Measurements from ENCODE around the gene OBSCN.

The OBSCN gene

DNA sequence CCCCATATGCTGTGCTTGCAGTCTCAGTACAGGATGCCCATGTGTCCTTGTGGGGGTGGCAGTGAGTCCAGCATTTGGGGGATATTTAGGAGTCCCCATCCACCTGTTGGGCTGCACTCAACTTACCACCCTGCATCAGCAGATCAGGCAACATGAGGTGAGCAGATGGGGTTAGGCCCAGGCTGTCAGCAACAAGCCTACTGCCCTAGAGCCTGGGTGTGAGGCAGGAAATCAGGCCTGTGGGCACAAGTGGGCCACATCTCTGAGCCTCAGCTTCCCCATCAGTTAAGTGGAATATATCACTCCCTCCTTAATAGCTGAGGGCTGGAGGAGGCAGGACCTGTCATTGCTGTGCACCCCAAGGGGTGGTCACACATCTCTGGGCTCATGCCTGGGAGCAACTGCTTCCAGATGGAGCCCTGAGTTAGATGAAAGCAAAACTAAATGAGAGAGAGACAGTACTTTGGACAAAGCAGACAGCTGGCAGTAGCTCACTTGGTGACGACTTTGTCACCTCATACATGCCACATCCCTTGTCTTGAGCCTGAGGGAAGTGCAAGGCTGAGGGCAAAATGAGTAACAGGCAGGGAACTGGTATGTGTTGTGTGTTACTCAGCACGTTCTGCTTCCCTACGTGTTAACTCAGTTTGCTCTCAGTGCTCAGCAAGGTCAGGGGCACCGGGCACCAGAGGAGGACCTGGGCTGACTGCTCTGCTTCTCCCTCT is 150.4 kb downstream of the OBSCN start:
- DNase-seq = no peak
- no peak for ATAC-seq

DNA sequence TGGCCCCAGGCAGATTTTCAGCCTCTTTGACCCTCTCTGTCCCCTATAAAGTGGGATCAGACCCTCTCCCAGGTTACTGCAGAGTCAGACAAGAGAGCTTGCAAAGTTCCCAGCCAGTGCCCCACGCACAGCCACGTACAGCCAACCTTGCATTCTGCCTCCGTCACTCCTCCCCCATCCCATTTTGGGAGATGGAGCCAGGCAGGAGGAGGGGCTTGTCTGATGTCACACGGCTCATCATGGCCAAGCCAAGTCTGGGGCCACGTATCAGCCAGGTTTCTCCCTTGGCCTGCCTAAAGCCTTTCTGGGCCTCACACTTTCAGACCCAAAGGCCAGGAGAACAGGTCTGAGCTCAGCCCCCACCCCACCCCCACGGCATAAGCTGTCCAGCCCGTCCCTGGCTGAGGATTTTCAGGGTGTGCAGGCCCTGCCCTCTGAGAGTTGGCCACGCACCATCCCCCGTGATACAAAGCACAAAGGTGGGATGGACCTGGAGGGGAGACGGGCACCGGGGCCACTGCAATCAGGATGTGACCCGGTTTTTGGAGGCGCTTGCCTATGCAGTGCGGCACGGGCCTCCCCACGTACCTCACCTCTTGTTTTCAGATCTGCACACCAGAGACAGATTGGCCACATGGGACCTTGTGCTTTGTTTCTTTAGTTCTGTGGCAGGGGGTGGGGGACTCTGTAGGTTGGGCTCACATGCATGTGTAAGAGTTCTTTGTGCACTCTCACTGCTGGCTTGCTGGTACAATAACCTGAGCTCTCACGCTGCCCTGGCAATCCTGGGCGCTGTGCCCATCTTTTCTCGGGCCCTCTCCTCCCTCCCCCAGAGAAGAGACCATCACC is 151.1 kb downstream of the OBSCN start:
- ATAC-seq (no peak), DNase-seq (no peak)

DNA sequence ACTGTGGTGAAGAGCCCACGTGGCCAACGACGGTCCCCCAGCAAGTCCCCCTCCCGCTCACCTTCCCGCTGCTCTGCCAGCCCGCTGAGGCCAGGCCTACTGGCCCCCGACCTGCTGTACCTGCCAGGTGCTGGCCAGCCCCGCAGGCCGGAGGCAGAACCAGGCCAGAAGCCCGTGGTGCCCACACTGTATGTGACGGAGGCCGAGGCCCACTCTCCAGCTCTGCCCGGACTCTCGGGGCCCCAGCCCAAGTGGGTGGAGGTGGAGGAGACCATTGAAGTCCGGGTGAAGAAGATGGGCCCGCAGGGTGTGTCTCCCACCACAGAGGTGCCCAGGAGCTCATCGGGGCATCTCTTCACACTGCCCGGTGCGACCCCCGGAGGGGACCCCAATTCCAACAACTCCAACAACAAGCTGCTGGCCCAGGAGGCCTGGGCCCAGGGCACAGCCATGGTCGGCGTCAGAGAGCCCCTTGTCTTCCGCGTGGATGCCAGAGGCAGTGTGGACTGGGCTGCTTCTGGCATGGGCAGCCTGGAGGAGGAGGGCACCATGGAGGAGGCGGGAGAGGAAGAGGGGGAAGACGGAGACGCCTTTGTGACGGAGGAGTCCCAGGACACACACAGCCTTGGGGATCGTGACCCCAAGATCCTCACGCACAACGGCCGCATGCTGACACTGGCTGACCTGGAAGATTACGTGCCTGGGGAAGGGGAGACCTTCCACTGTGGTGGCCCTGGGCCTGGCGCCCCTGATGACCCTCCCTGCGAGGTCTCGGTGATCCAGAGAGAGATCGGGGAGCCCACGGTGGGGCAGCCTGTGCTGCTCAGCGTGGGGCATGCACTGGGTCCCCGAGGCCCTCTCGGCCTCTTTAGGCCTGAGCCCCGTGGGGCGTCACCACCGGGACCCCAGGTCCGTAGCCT is 152.0 kb downstream of the OBSCN start:
- DNase-seq (no peak), ATAC-seq (no peak)

DNA sequence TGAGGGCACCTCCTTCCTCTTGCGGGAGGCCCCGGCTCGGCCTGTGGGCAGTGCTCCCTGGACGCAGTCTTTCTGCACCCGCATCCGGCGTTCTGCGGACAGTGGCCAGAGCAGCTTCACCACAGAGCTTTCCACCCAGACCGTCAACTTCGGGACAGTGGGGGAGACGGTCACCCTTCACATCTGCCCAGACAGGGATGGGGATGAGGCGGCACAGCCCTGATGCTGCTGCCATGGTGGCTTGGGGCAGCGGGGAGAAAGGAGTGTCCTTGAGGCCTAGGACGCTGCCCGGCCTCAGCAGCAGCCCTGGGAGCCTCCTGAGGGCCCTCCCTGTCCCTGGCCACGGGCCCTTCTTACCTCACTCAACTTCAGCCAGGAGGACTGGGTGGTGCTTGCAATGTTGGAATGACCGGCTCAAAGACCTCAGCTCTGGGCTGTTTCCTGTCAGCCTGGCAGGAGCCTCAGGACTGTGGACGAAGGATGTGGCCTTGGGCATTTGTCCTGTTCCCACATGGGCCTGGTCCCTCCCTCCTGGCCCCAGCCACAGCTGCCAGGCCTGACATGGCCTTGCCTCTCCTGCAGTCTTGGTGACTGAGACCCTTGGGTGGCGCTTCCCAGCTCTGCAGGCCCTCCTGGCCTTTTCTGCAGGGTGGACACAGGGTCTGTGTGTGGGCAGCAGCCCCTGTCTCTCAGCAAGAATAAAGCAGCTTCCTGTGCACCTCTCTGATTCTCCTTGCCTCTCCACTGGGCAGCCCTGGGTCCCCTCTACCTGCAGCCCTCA is 152.9 kb downstream of the OBSCN start:
- no peak for ATAC-seq
- no peak for DNase-seq

DNA sequence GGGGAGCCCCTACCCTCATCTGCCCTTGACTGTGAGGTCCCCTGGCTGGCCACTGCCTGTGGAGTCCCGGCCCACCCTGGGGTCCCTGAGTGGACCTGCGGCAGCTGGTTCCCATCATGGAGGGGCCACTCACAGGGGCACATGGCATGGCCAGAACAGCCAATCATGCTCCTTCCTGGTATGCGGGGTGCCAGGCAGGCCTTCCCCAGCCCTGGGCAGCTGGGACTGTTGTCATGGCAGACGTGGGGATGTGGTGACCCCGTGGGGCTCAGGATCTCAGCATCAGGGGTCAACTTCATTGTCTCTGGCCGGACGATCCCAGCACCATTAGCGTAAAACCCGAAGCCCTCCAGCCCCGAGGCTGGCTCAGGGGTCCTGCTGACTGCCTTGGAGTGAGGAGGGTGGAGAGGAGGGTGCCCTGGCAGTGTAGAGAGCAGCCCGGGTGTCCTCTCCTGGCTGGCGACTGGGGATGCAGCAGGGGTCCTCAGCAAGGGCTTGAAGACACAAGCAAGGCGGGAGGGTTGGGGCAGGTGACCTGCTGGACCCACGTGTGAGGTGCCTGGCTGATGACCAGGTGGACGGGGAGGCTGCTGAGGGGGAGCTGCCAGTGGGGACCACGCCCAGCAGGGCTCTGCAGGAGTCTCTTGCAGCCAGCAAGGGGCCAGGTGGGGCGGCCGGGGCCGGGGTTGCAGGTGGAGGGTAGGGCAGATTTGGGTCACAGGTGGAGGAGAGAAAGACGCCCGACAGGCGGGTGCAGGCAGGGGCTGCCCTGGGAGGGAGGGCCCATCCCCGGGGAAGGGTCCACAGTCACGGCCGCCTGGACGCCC is 153.7 kb downstream of the OBSCN start:
- no peak for DNase-seq
- no peak for ATAC-seq

DNA sequence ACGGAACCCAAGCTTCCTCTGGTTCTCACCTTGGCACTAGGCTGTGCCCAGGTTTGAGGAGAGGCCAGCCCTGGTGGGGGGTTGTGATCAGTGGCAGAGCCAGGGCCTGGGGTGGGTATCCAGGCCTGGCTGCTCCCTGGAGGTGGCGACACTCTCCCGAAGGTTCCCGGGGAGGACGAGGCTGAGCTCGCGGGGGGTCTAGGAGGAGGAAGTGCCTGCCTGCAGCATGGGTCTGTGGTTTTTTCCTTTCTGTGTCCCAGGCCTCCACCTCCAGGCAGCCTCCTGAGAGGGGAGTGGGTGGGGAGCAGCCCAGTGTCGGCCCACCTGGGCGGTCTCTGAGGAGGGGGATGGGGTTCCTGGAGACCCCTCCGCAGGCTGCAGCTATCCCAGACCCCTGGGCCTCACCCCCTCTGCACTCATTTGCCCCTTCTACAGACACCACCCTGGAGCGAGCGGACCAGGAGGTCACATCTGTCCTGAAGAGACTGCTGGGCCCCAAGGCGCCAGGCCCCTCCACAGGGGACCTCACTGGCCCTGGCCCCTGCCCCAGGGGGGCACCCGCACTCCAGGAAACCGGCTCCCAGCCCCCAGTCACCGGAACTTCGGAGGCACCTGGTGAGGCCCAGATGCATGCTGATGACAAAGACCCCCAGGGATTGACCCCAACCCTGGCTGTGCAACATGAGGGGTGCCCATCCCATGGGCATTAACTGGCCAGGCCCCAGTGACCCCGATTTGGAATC is 154.5 kb downstream of the OBSCN start:
- ATAC-seq (no peak), DNase-seq (no peak)

DNA sequence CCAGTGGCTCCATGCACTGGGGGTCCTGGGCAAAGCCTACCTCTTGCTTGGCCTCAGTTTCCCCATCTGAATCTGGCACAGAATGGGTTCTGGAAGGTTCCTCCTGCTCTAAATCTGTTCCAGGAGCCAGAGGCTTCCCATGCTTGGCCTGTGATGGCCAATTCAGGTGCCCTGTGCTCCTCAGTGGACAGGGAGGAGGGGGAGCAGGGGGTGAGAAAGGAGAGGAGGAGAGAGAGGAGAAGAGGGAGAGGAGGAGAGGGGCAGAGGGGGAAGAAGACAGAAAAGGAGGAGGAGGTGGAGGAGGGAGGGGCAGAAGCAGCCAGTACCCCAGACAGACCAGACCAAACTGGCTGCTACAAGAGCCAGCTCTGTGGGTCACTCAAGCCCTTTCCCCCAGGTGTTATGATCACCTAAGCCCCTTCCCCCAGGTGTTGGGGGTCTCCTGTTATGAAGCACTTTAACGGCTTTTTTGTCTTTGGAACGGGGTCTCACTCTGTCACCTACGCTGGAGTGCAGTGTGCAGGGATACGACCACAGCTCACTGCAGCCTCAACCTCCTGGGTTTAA is 155.1 kb downstream of the OBSCN start:
- ATAC-seq (no peak), DNase-seq (no peak)

DNA sequence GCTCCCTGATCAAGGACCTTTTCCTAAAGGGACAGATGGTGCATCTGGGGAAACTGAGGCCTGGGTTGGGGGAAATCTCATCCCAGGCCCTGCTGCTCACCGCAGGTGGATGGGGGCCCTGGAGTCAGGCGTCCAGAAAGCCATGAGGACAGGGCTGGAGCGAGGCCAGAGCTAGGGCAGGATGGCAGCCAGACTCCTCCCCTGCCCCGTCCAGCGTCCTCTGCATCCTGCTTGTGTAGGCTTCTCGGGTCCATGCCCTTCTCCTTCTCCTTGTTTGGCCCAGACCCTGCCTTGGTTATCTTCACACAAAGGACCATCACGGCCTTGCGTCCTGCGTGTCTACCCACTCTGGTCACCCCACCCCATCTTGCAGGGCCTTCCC is 155.8 kb downstream of the OBSCN start:
- DNase-seq (no peak), ATAC-seq (no peak)

DNA sequence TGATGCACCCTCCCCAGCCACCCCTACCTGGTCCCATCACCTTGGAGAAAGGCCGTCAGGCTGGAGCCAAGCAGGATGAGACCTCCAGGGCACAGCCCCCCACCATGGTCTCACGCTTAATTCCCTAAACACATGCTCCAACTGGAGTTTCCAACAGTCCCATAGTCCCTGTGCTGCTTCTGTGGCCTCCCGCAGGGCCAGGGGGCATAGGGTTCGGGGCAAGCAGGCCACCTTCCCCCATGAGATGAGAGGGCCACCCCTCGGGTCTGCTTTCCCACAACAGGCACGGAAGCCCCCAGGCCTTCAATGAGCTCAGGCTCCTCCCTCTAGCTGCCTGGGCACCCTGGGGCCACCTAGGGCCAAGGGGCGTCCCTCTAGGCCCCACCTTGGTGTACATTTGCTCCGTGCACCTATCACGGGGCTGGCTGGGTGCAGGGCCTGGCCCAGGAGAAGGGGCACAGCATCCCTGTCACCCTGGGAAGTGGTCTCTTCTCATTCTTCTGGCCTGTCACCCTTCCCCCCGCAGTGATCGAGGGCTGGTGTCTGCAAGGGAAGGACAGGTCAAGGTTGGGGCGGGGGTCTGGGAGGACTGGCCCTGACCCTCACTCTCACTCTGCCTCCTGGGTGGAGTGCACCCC is 156.3 kb downstream of the OBSCN start:
- no peak for DNase-seq
- ATAC-seq = no peak

DNA sequence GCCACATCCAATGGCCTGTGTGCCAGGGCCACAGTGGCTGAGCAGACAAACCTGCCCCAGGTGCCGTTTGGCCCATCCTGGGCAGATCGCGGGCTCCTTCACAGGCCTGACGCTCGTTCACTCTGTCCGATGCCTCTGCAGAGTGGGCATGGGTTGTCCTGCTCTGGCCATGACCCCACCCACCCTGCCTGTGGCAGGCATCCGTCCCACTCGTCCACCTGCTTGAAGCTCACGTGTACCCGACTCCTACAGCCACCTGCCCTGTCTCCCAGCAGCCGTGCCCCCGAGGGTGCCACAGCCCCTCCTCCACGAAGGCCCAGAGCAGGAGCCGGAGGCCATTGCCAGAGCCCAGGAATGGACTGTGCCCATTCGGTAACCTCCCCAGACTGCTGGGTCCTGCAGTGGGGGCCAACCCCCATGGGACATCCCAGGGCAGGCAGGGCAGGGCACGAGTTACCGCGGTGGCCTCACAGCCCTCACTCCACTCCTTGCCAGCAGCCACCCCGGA is 156.9 kb downstream of the OBSCN start:
- ATAC-seq (no peak), DNase-seq (no peak)

DNA sequence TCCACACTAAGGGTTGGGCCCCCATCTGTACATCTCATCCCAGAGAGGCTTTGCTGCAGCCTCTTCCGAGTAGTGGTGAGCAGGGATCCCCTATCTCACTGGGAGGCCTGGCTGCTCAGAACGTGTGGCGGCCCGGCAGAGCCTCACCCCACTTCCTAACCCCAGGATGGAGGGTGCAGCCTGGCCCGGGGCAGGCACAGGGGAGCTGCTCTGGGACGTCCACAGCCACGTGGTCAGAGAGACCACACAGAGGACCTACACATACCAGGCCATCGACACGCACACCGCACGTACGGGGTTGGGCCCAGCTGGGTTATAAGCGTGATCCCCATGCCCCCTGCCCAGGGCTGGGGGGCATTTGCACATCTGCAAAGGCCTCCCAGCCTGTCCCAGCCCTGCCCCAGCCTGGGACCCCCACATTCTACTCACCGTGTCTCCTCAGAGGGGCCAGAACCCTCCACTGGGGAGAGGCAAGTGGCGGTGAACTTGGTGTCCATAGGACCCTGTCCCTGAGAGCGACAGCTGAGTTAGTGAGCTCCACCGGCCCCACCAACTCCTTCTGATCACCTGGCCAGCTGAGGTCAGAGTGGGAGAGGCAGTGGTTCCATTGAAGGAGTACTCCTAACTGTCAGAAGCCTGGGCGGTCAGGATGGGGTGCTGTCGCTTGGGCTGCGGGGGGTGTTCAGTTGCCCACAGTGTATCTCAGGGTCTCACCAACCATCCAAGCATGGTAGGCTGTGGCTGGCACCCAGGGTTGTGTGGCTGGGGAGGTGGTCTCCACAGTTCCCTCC is 157.6 kb downstream of the OBSCN start:
- ATAC-seq (no peak), DNase-seq (no peak)

DNA sequence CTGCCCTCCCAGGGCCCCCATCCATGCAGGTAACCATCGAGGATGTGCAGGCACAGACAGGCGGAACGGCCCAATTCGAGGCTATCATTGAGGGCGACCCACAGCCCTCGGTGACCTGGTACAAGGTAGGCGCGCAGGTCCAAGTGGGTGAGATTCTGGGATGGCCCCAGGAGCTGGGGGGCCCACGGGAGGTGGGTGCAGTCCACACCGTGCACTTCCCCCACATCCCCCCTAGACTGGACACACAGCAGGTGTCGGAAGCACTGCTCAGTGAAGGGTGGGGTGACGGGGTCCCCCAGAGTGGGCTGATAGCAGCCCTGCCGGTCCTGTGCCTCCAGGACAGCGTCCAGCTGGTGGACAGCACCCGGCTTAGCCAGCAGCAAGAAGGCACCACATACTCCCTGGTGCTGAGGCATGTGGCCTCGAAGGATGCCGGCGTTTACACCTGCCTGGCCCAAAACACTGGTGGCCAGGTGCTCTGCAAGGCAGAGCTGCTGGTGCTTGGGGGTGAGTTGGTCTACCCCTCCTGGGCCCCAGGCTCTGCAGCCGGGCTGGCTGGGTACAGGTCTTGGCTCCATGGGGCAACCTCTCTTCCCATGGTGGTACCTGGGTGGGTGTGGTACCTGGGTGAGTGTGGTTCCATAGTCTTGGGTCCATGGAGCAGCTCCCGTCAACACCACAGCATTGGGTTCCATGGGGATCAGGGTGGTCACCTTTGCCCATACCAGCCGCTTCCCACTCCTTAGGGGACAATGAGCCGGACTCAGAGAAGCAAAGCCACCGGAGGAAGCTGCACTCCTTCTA is 158.4 kb downstream of the OBSCN start:
- ATAC-seq (no peak), DNase-seq (no peak)

DNA sequence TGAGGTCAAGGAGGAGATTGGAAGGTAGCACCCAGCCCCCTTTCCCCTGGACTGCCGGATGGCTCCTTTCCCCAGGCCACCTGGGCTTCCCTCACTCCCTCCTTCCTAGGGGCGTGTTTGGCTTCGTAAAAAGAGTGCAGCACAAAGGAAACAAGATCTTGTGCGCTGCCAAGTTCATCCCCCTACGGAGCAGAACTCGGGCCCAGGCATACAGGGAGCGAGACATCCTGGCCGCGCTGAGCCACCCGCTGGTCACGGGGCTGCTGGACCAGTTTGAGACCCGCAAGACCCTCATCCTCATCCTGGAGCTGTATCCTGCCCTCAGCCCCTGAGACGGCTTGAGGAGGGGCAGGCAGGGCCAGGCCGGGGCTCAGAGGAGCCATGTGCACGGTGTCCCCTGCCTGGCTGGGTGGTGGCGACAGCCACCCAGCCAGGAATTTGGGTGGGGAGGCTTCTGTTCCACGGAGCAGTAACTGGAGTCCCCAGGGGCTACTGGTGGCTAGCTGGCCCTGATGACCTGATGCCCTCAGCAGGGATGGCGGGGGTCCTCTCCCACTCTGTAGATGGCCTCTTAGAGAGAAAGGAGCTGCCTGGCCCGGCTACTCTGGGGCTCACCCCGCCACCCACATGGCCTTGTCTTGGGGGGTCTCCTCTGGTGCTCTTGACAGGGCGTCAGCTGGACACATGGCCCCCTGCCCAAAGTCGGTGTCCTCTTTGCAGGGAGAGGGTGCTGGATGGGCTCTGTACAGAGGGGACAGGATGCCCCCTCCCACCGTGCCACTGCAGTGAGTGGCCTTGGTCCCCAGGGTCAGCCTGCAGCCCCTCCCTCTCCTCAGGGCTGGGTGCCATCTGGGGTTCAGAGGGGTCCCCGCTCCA is 159.3 kb downstream of the OBSCN start:
- ATAC-seq (no peak), DNase-seq (no peak)

DNA sequence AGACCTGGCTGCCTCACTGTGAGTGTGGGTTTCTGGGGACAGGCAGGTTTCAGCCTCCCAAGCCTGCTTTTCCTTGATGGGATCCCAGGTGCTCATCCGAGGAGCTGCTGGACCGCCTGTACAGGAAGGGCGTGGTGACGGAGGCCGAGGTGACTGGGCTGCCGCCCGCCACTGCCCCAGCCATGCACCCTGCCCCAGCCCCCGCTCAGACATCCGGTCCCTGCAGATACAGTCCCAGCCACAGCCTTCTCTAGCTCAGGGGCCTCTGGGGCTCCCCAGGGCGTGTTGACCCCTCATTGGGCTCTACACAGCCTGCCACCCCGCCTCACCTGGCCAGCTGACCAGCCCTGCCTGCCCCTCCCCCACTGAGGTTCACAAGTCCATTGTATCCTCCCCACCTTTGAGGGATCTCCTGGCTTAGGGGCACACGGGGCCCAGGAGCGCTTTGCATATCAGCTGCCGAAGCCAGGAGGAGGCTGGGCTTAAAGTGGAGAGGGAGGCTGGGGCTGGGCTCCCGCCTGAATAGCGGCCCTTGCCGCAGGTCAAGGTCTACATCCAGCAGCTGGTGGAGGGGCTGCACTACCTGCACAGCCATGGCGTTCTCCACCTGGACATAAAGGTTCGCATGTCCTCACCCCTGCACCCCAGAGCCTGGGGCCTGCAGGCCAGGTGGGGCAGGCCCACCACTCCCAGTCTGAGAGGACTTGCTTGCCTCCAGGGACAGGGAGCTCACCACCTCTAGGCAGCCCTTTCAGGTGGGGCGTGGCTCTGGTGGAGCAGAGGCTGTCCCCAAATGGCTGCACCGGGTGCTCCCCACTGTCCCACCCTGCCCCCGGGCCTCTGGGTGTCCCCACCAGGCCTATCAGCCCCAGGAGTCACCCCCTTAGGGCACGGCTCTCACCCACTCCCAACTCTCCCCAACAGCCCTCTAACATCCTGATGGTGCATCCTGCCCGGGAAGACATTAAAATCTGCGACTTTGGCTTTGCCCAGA is 160.3 kb downstream of the OBSCN start:
- DNase-seq (no peak), ATAC-seq (no peak)
